ENCODE data around the gene OAF.

OAF gene

GRCh38 chr11:120199613-120200012 lies 11.2 kb upstream of the OAF start:
- H3K36me3 ChIP-seq (ENCODE audit: control insufficient read depth, insufficient read depth, low read length), result no peaks in the 10 kb centered on the region
- no peak overlapping the region for H3K4me2 ChIP-seq (ENCODE audit: low read length)
- H3K9ac ChIP-seq, result no peak overlapping the region
- no peak overlapping the region for H3K27ac ChIP-seq
- H3K4me1 ChIP-seq, result no peaks in the 10 kb centered on the region
- H3K27me3 ChIP-seq (ENCODE audit: control insufficient read depth, insufficient read depth, low read length), result no peaks in the 10 kb centered on the region
- no peaks in the 10 kb centered on the region for H3K79me2 ChIP-seq
- TF ChIP-seq CTCF (IDR thresholded peaks at IDR 0.05), result no peak
- H3K4me3 ChIP-seq (ENCODE audit: low read depth, low read length), result no peak overlapping the region
- H2AFZ ChIP-seq, result no peak overlapping the region
- H3K9me3 ChIP-seq (ENCODE audit: control insufficient read depth, low read length), result no peaks in the 10 kb centered on the region

- no peak for TF ChIP-seq CTCF (IDR thresholded peaks at IDR 0.05)
- Histone ChIP-seq H3K79me2 (no peaks in the 10 kb centered on the region), H3K27me3 (ENCODE audit: control insufficient read depth, insufficient read depth, low read length) (no peaks in the 10 kb centered on the region), H3K36me3 (ENCODE audit: control insufficient read depth, insufficient read depth, low read length) (no peaks in the 10 kb centered on the region), H3K9me3 (ENCODE audit: control insufficient read depth, low read length) (no peaks in the 10 kb centered on the region), H3K27ac (no peak overlapping the region), H3K4me3 (ENCODE audit: low read depth, low read length) (no peak overlapping the region), H3K4me2 (ENCODE audit: low read length) (no peak overlapping the region), H3K4me1 (no peaks in the 10 kb centered on the region), H2AFZ (no peak overlapping the region), H3K9ac (no peak overlapping the region)
Measured at GRCh38 chr11:120200677-120201076, 10.2 kb upstream of the OAF start.

DNA sequence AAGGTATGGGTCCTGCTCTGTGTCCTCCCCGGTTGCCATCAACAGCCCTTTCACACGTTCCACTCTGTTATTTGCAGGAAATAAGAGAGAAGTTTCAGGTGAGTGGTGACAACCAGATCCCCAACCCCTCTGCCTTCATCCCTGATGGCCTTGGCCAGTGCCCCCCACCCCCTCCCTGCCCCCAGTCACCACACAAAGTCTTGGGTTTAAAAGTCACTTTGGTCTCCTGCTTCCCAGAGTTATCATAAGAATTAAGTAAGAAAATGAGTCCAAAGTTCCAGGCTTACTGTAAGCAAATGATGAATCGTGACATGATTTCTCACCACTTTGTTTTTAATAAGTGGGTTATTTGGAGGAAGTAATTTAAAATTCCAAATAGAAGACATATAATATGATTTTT lies 9.2 kb upstream of the OAF start:
- Histone ChIP-seq H3K9ac (no peak overlapping the region), H3K4me2 (ENCODE audit: low read length) (no peak overlapping the region), H3K4me1 (no peaks in the 10 kb centered on the region), H3K27ac (no peak overlapping the region), H3K4me3 (ENCODE audit: low read depth, low read length) (no peak overlapping the region), H2AFZ (no peak overlapping the region), H3K9me3 (ENCODE audit: control insufficient read depth, low read length) (no peaks in the 10 kb centered on the region), H3K27me3 (ENCODE audit: control insufficient read depth, insufficient read depth, low read length) (no peaks in the 10 kb centered on the region), H3K36me3 (ENCODE audit: control insufficient read depth, insufficient read depth, low read length) (no peaks in the 10 kb centered on the region), H3K79me2 (no peaks in the 10 kb centered on the region)
- TF ChIP-seq CTCF (IDR thresholded peaks at IDR 0.05), result no peak

DNA sequence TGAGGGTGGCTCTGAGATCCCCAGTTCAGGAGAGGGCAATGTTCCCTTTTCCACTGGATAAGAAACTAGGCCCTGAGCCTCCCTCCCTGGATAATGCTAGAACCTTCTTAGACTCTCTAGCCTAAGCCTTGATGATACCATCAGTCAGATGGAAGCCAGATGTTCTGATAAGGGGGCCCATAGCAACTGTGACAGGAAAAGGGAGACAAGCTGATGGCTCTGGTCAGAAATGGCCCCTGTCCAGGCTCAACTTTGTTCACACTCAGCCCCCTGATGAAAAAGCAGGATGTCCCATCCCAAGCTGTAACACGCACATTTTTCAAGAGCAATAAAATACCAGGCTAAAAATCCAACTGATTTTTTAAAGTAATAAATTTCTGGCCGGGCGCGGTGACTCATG lies 7.2 kb upstream of the OAF start:
- Histone ChIP-seq H3K4me1 (no peaks in the 10 kb centered on the region), H3K4me2 (ENCODE audit: low read length) (no peak overlapping the region), H3K36me3 (ENCODE audit: control insufficient read depth, insufficient read depth, low read length) (no peaks in the 10 kb centered on the region), H3K4me3 (ENCODE audit: low read depth, low read length) (no peak overlapping the region), H3K27ac (no peak overlapping the region), H2AFZ (no peak overlapping the region), H3K9me3 (ENCODE audit: control insufficient read depth, low read length) (no peaks in the 10 kb centered on the region), H3K27me3 (ENCODE audit: control insufficient read depth, insufficient read depth, low read length) (no peaks in the 10 kb centered on the region), H3K79me2 (no peaks in the 10 kb centered on the region), H3K9ac (no peak overlapping the region)
- no peak for TF ChIP-seq CTCF (IDR thresholded peaks at IDR 0.05)

- no peaks in the 10 kb centered on the region for H3K79me2 ChIP-seq
- H3K4me2 ChIP-seq (ENCODE audit: low read length), result no peak overlapping the region
- no peak overlapping the region for H3K4me3 ChIP-seq (ENCODE audit: low read depth, low read length)
- H2AFZ ChIP-seq, result no peak overlapping the region
- no peaks in the 10 kb centered on the region for H3K27me3 ChIP-seq (ENCODE audit: control insufficient read depth, insufficient read depth, low read length)
- no peaks in the 10 kb centered on the region for H3K4me1 ChIP-seq
- H3K27ac ChIP-seq, result no peak overlapping the region
- no peak overlapping the region for H3K9ac ChIP-seq
- no peaks in the 10 kb centered on the region for H3K9me3 ChIP-seq (ENCODE audit: control insufficient read depth, low read length)
- no peak for TF ChIP-seq CTCF (IDR thresholded peaks at IDR 0.05)
- no peaks in the 10 kb centered on the region for H3K36me3 ChIP-seq (ENCODE audit: control insufficient read depth, insufficient read depth, low read length)
Measured at GRCh38 chr11:120205596-120206161, 5.2 kb upstream of the OAF start.

Data from parathyroid adenoma (tissue), 2 donors.